GM15510 (cell line): ENCODE results near the gene PPM1N.

Experiments
- POLR2A ChIP-seq: IDR thresholded peaks from 3 replicates; pipeline ENCODE4 v1.6.1; 2011; ENCODE audit warnings: borderline replicate concordance; ENCODE audit not compliant: insufficient read length; ENCODE audit errors: extremely low read depth

Gene PPM1N, protein sequence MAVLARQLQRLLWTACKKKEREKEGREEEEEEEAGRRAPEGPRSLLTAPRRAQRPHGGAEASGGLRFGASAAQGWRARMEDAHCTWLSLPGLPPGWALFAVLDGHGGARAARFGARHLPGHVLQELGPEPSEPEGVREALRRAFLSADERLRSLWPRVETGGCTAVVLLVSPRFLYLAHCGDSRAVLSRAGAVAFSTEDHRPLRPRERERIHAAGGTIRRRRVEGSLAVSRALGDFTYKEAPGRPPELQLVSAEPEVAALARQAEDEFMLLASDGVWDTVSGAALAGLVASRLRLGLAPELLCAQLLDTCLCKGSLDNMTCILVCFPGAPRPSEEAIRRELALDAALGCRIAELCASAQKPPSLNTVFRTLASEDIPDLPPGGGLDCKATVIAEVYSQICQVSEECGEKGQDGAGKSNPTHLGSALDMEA

DNA sequence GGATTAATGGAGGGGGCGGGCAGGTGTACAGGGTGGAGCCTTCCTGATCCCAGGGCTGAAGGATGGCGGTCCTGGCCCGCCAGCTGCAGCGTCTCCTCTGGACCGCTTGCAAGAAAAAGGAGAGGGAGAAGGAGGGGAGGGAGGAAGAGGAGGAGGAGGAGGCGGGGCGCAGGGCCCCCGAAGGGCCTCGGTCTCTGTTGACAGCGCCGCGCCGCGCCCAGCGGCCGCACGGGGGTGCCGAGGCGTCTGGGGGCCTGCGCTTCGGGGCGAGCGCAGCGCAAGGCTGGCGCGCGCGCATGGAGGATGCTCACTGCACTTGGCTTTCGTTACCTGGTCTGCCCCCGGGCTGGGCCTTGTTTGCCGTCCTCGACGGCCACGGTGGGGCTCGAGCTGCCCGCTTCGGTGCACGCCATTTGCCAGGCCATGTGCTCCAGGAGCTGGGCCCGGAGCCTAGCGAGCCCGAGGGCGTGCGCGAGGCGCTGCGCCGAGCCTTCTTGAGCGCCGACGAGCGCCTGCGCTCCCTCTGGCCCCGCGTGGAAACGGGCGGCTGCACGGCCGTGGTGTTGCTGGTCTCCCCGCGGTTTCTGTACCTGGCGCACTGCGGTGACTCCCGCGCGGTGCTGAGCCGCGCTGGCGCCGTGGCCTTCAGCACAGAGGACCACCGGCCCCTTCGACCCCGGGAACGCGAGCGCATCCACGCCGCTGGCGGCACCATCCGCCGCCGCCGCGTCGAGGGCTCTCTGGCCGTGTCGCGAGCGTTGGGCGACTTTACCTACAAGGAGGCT, at the start of gene PPM1N:
TSS of gene PPM1N (plus strand) at position 33 of the 785 bp plus-strand sequence. CDS start at position 63, 30 bp downstream.
- peak; percentile 16 for TF ChIP-seq POLR2A

DNA sequence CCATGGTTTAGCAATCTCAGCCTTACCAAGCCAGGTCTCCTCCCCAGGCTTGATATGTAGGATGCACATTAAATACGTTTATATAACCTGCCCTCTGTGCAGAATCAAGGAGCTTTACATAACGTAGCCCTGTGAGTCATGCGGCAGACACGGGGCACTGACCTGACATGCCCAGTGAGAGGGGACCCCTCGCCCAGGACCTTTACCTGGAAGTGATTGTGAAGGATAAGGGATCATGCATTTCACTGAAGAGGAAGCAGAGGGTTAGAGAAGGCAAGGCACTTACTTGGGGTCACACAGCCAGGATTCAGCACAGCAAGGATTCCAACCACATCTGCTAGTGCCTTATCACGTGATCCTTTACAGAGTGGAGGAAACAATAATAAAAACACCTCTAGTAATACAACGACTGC, 49.4 kb upstream of the PPM1N start:
- TF ChIP-seq POLR2A = no peak

DNA sequence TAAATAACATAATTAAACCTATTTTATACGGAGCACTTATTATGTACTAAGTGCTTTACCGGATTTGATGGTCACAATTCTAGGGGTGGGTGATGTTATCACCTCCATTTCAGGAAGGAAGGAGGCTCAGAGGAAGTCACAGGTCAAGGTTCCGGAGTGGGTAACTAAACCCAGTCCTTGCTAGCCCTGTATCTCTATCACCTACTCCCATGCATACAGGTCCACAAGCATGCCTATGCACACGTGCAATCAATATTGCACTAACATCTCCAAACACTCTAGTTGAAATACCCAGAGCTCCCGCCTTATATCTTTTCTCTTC, 48.3 kb upstream of the PPM1N start:
- no peak for TF ChIP-seq POLR2A

DNA sequence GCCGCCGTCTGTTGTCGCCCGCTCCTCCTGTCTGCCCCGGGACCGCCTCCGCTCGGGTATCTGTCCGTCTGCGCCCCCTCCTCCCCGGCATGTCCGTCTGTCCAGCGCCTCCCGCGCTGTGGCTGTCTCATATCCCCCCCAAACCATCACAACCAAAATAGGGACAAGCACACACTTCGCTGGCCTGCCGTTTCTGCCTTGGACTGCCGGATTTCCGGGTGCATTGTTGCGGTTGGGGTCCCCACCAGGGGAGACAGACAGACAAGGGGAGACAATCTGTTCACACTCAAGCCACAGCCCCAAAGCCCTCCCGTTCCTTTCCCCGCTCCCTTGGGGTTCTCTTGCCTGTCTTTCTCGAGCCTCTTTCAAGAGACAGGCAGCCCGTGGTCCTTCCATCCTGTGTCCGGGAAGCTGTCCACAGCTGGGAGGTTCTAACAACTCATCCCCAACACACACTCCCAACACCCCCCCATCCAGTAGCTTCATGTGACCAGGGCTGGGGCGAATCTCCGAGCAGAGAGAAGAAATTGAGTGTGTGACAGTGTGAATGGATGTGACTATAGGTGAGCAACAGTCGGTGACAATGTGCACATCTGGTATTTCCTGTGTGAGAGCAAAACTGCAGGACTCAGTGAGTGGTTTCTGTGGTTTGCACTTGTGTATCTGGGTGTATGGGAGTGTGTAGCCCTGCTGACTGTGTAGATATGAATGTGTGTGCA, 47.0 kb upstream of the PPM1N start:
- TF ChIP-seq POLR2A = no peak

DNA sequence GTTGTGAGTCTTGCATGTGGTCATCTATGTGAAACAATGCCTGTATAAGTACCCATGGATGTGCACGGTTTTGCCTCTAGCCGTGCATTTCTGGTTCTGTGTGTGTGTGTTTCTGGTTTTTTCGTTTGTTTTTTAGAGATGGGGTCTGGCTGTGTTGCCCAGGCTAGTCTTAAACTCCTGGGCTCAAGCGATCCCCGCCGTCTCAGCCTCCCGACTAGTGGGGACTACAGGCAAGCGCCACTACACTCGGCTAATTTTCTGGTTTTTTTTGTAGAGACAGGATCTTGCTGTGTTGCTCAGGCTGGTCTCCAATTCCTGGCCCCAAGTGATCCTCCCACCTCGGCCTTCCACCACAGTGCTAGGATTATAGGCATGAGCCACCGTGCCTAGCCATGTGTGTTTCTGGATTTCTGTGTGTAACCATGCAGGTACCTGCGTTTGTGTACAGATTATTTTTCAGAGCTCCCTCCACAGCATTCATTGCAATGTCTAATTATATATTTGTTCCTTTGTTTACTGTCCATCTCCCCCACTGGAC, 46.3 kb upstream of the PPM1N start:
- no peak for TF ChIP-seq POLR2A

DNA sequence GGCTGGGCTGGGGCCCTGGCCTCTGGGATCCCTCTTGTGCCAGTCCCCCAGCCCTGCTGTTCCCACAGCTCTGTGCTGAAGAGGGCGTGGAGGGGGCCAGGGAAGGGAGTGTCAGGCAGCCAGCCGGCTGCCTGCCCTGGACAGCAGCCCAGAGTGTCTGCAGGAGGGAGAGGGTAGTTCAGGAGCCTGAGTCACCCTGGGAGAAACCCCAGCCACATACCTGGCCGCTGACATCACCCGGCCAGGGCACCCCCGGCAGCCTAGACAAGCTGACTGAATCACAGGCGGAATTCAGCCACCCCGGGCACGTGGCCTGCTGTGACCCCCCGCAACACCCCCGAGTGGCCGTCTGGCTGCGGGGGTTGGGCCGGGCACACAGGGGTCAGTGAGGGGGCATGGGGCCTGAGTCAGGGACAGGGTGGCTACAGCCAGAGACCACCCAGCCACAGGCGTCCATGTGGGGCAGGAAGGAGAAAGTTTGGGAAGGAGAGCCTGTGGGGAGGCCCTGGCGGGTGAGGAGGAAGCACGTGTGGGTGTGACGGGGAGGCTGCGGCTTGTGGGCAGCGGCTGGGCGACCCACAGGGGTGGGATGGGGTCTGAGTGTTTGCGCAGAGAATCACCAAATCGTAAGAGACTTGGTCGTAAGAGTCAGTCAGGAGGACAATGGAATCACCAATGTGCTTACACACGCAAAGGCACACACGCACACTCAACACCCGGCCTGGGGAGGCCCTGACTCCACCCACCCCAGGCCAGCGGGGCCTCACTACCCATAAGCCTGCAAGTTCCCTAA, 42.3 kb upstream of the PPM1N start:
- TF ChIP-seq POLR2A = no peak

DNA sequence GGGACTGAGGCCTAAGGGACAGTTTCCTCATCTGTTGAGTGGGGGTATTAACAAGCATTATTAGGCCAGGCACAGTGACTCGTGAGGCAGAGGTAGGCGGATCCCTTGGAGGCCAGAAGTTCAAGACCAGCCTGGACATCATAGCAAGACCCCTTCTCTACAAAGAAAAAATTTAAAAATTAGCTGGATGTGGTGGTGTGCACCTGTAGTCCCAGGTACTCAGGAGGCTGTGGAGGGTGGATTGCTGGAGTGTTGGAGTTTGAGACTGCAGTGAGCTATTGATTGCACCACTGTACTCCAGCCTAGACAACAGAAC, 41.8 kb upstream of the PPM1N start:
- no peak for TF ChIP-seq POLR2A

DNA sequence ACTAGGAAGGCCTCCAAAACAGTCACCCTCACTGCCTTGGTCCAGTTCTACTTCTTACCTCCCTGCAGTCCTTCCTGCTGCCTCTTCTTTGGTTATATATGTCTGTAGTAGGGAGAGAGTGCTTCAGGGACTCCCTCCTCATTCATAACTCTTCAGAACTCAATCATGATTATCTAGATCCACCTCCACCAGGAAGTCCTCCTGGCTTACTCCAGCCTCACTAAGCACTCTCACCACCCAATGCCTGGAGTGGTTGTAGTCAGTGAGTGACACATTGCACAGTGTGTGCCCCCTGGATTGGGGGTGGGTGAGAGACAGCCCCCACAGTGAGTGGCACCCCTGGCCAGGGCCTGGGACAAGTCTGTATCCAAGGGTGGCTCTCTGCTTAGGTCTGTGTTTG, 40.5 kb upstream of the PPM1N start:
- no peak for TF ChIP-seq POLR2A

DNA sequence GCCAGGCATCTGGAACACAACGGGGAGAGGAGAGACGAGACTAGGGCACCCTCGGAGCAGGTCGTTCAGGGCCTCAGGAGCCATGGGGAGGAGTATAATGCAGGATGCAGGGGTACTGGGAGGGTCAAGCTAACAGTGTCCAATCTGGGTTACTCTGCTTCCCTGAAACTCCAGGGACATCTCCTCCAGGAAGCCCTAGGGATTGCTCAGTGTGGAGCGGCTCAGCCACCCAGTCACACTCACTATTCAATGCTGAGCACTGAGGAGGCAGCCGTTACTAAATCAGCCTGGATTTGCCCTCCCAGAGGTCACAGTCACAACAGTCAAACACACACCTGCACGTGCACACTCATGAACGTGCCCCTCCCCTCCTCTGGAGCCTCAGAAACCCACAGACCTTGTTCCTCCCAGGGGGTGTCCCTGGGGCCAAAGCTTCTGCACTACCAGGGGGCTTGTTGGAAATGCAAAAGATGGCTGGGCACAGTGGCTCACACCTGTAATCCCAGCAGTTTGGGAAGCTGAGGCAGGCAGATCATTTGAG, 37.4 kb upstream of the PPM1N start:
- TF ChIP-seq POLR2A = no peak

DNA sequence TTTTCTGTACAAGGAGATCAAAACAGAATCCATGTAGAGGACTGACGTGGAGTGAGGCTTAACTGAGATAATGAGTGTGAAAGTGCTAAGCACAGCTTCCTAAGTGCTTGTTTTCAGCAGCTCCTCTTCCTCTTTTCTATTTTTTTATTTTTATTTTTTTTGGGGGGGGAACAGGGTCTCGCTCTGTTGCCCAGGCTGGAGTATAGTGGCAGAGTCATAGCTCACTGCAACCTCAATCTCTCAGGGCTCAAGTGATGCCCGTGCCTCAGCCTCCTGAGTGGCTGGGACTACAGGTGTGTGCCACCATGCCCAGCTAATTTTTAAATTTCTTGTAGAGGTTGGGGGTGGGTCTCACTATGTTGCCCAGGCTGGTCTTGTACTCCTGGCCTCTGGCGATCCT, 36.1 kb upstream of the PPM1N start:
- TF ChIP-seq POLR2A = no peak

DNA sequence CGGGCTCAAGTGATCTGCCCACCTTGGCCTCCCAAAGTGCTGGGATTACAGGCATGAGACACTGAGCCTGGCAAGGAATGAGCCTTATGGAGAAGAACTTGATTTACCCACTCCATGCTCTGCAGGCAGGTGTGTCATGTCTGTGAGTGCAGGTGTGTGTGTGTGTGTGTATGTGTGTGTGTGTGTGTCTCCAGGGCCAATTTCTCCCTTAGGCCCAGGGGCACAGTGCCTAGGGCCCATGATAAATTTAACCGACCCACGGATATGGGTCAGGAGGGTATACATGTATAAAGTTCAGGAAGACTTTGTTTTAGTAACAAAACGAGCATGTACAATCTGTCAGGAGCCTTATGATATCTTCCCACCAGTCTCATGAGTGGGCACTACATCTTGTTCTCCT, 35.0 kb upstream of the PPM1N start:
- no peak for TF ChIP-seq POLR2A

DNA sequence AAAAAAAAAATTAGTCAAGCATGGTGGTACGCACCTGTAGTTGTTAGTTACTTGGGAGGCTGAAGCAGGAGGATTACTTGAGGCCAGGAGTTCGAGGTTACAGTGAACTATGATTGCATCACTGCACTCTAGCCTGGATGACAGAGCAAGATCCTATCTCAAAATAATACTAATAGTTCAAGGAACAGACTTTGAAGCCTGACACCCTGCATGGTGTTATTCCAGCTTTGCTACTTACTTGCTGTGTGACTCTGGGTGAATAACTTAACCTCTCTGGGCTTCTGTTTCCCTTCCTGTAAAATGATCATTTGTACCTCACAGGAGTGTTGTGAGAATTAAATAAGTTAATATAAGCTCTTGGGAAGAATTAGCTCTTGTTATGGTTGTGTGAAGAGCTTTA, 34.0 kb upstream of the PPM1N start:
- TF ChIP-seq POLR2A = no peak

DNA sequence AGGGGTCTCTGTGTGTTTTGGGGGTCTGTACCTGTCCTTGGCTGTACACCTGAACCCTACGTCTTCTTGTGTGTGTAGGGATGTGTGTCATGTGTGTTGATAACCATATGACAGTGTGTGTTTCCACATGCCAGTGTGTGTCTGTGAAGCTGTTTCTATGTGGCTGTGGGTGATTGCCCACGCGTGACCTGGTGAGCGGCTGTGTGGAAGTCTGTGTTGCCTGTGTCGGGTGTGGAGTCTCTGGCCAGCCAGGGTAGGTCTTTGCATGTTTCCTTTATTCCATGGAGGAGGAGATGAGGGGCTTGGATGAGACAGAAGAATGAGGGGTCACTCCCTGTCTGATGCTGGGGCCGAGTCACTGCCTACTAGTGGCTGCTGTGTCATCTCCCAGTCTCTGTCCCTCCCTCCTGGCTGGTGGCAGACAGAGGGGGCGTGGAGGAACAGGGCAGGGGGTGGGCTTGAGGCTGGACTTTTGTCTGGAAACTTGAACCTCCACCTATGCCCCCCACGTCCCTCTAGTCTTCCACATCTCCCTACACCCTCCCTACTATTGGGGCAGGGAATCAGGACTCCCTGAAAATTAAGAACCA, 33.3 kb upstream of the PPM1N start:
- no peak for TF ChIP-seq POLR2A

DNA sequence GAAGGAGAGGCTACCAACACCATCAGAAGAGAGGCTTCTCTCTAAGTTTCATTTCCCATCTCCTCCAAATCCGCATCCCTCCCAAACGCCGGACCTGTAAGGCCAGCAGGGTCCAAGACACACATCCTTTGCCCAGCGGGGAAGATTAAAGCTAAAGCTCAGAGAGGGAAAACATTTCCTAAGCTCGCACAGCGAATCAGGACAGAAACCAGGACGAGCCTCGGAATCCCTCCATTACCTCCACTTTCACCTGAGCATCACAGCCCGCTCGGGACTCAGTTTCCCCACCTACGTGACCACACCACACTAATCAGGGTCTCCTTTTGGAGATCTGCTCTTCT, 31.2 kb upstream of the PPM1N start:
- TF ChIP-seq POLR2A = no peak
